Liver (tissue), 9 donors: Measurements from ENCODE around the gene EEF1A1. TPM values are rescaled to one million over a fixed set of nuclear protein-coding genes. Genes with fewer than 3 reads are reported as not detected.

Experiments used
- DNase-seq: peaks from one replicate; pipeline ENCODE4 v3.0.0-alpha.2; 2017; ENCODE audit warnings: low spot score
- H3K27ac ChIP-seq, 2 donors: one replicate each; pipeline ENCODE4 v1.7.0; 2013; ENCODE audit warnings: inconsistent platforms in 2 of 2, low read length in 2 of 2, control low read depth in 1 of 2, low read depth in 1 of 2, mild to moderate bottlenecking in 1 of 2
- H3K27me3 ChIP-seq, 4 donors: one replicate each; pipeline versions ENCODE4 v1.6.1 to v1.7.0; 2013; ENCODE audit warnings: low read length in 3 of 4, inconsistent platforms in 1 of 4, mild to moderate bottlenecking in 1 of 4, moderate library complexity in 1 of 4; ENCODE audit not compliant: control insufficient read depth in 4 of 4, insufficient read depth in 4 of 4
- H3K36me3 ChIP-seq, 4 donors: one replicate each; pipeline versions ENCODE4 v1.6.1 to v1.7.0; 2013; ENCODE audit warnings: low read length in 3 of 4, mild to moderate bottlenecking in 3 of 4, low read depth in 1 of 4, moderate library complexity in 1 of 4; ENCODE audit not compliant: control insufficient read depth in 4 of 4, insufficient read depth in 3 of 4
- H3K4me1 ChIP-seq, 4 donors: one replicate each; pipeline versions ENCODE4 v1.6.1 to v1.7.0; 2013; ENCODE audit warnings: low read length in 3 of 4, mild to moderate bottlenecking in 3 of 4, moderate library complexity in 1 of 4; ENCODE audit not compliant: control insufficient read depth in 4 of 4, insufficient read depth in 4 of 4
- H3K4me3 ChIP-seq, 3 donors: one replicate each; pipeline versions ENCODE4 v1.6.1 to v1.7.0; 2013; ENCODE audit warnings: low read length in 3 of 3, control low read depth in 1 of 3, low read depth in 1 of 3, mild to moderate bottlenecking in 1 of 3
- H3K9ac ChIP-seq, 2 donors: one replicate each; pipeline ENCODE4 v1.7.0; 2013; ENCODE audit warnings: low read length in 2 of 2, mild to moderate bottlenecking in 2 of 2, moderate library complexity in 2 of 2, control low read depth in 1 of 2, low read depth in 1 of 2
- H3K9me3 ChIP-seq, 4 donors: one replicate each; pipeline versions ENCODE4 v1.6.1 to v1.7.0; 2013; ENCODE audit warnings: low read length in 3 of 4; ENCODE audit not compliant: control insufficient read depth in 4 of 4
- ATF3 ChIP-seq: IDR thresholded peaks from 2 replicates; pipeline ENCODE4 v1.6.1; 2016; ENCODE audit warnings: antibody characterized with exemption
- CTCF ChIP-seq: fragments of 150-350 bp; IDR thresholded peaks from 2 replicates; pipeline ENCODE4 v1.5.1; 2017; ENCODE audit warnings: improper control_type of control experiment, low read depth, low read length; ENCODE audit not compliant: missing input control
- FOXA1 ChIP-seq: IDR thresholded peaks from 2 replicates; pipeline ENCODE4 v1.6.1; 2016; ENCODE audit warnings: antibody characterized with exemption
- FOXA2 ChIP-seq: IDR thresholded peaks from 2 replicates; pipeline ENCODE4 v1.6.1; 2016; ENCODE audit warnings: antibody characterized with exemption
- GABPA ChIP-seq, 2 donors: IDR thresholded peaks in 1 of 2; conservative IDR thresholded peaks in 1 of 2; 2 replicates each; pipeline ENCODE4 v1.6.1; 2016; ENCODE audit warnings: antibody characterized with exemption in 2 of 2, mild to moderate bottlenecking in 1 of 2, moderate library complexity in 1 of 2
- HNF4A ChIP-seq, 2 donors: conservative IDR thresholded peaks; 2 replicates each; pipeline ENCODE4 v1.6.1; 2016; ENCODE audit warnings: antibody characterized with exemption in 2 of 2, mild to moderate bottlenecking in 2 of 2
- HNF4G ChIP-seq: IDR thresholded peaks from 2 replicates; pipeline ENCODE4 v1.6.1; 2016; ENCODE audit warnings: antibody characterized with exemption
- JUND ChIP-seq, 2 donors: IDR thresholded peaks; 2 replicates each; pipeline ENCODE4 v1.6.1; 2016; ENCODE audit warnings: antibody characterized with exemption in 2 of 2
- NR2F2 ChIP-seq: IDR thresholded peaks from 2 replicates; pipeline ENCODE4 v1.6.1; 2016; ENCODE audit warnings: antibody characterized with exemption
- REST ChIP-seq: IDR thresholded peaks from 2 replicates; pipeline ENCODE4 v1.6.1; 2016; ENCODE audit warnings: antibody characterized with exemption, mild to moderate bottlenecking
- RXRA ChIP-seq, 2 donors: IDR thresholded peaks; 2 replicates each; pipeline ENCODE4 v1.6.1; 2017 to 2018; ENCODE audit warnings: antibody characterized with exemption in 2 of 2, mild to moderate bottlenecking in 1 of 2
- SP1 ChIP-seq: IDR thresholded peaks from 2 replicates; pipeline ENCODE4 v1.6.1; 2018; ENCODE audit warnings: antibody characterized with exemption, mild to moderate bottlenecking
- TAF1 ChIP-seq: conservative IDR thresholded peaks from 2 replicates; pipeline ENCODE4 v1.6.1; 2016; ENCODE audit warnings: antibody characterized with exemption, mild to moderate bottlenecking
- YY1 ChIP-seq: IDR thresholded peaks from 2 replicates; pipeline ENCODE4 v1.6.1; 2016; ENCODE audit warnings: antibody characterized with exemption, mild to moderate bottlenecking
- ZBTB33 ChIP-seq: IDR thresholded peaks from 2 replicates; pipeline ENCODE4 v1.6.1; 2016; ENCODE audit warnings: antibody characterized with exemption
- WGBS: extraction: QIAGEN DNeasy Blood & Tissue Kit; methylation state at CpG from one replicate; pipeline ENCODE4 v1.1.7; 2013; 5-methylcytosine and 5-hydroxymethylcytosine counted together
- polyA plus RNA-seq, 2 donors: library from polyadenylated mRNA; stranded (reverse) in 1 of 2; unstranded in 1 of 2; fragments of 200-250 nt in 1 of 2; fragments of >200 nt in 1 of 2; fragmentation: Nextera tagmentation in 1 of 2; extraction: Ambion mirVana in 1 of 2; gene quantifications; one replicate each; pipeline versions ENCODE4 v1.2.1 to v1.2.3, GENCODE V29; 2013 to 2015
- total RNA-seq, 2 donors: library from RNA; depleted of rRNA; stranded (reverse); fragments of >200 nt; gene quantifications; one replicate each; pipeline ENCODE4 v1.2.3, GENCODE V29; 2014
- TF ChIP-seq, protein P1 (sequence below): IDR thresholded peaks from 2 replicates; pipeline ENCODE4 v1.6.1; 2016; ENCODE audit warnings: antibody characterized with exemption
- donor health status: healthy.
- donor health status: healthy.
- donor health status: healthy.
- donor health status: healthy.
- donor health status: healthy.

Gene EEF1A1
- total and polyA plus RNA-seq, 4 donors: 1,383 to 7,379 (median 3,535) TPM

DNA sequence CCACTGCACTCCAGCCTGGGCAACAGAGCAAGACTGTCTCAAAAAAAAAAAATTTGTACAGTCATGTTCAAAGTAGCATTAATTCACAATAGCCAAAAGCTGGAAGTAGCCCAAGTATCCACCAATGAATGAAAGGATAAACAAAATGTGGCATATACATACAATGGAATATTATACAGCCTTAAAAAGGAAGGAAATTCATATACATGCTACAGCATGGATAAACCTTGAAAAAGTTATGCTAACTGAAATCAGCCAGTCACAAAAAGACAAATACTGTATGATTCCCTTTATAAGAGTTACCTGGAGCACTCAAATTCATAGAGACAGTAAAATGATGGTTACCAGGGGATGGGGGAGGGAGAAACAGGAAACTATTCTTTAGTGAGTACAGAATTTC is 15.7 kb downstream of the EEF1A1 start:
- H3K4me3 ChIP-seq: no peak overlapping the region
- H3K9me3 ChIP-seq: no peaks in the 10 kb centered on the region
- peaks cover 2 to 30% (median 24%) of the 10 kb centered on the region in 4 donors for H3K36me3 ChIP-seq
- DNase-seq: no peak
- no peaks in the 10 kb centered on the region for H3K4me1 ChIP-seq
- H3K9ac ChIP-seq: no peak overlapping the region
- TF ChIP-seq GABPA (IDR thresholded peaks at IDR 0.05 in 1 of 2, conservative IDR thresholded peaks at IDR 0.05 in 1 of 2) (no peak), JUND (IDR thresholded peaks at IDR 0.05) (no peak), YY1 (no peak), ZBTB33 (no peak), FOXA2 (no peak), HNF4G (no peak), ATF3 (no peak), CTCF (no peak), NR2F2 (no peak), TAF1 (no peak), RXRA (IDR thresholded peaks at IDR 0.05) (no peak), HNF4A (conservative IDR thresholded peaks at IDR 0.05) (no peak), FOXA1 (no peak), SP1 (no peak), REST (no peak)
- TF ChIP-seq, protein P1, sequence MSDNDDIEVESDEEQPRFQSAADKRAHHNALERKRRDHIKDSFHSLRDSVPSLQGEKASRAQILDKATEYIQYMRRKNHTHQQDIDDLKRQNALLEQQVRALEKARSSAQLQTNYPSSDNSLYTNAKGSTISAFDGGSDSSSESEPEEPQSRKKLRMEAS: no peak
- H3K27me3 ChIP-seq: no peaks in the 10 kb centered on the region
- H3K27ac ChIP-seq: no peak overlapping the region

DNA sequence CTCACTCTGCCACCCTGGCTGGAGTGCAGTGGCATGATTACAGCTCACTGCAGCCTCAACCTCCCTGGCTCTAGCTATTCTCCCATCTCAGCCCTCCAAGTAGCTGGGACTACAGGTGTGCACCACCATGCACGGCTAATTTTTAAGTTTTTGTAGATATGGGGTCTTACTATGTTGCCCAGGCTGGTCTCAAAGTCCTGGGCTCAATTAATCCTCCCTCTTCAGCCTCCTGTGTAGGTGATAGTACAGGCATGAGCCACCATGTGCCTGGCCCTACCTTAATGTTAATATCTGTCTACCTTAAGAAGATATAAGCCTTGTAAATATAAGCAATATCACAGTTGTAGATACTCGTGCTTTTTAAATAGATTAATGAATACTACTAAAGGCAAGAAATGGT is 16.7 kb downstream of the EEF1A1 start:
- Histone ChIP-seq H3K9ac (no peak overlapping the region), H3K9me3 (no peaks in the 10 kb centered on the region), H3K27ac (no peak overlapping the region), H3K4me3 (no peak overlapping the region), H3K36me3 (peaks cover 2 to 38% (median 32%) of the 10 kb centered on the region in 4 donors), H3K27me3 (no peaks in the 10 kb centered on the region), H3K4me1 (no peaks in the 10 kb centered on the region)
- 89% methylated on average over 2 of the region's 2 CpGs for WGBS
- TF ChIP-seq SP1: no peak
- no peak for DNase-seq
